Chondrocyte (in vitro differentiated cells): ENCODE data around the gene CNKSR3. TPM values are rescaled to one million over a fixed set of nuclear protein-coding genes. Genes with fewer than 3 reads are reported as not detected.

Source experiments
- DNase-seq: peaks from one replicate; pipeline ENCODE4 v3.0.0; 2021; ENCODE audit warnings: mixed read lengths, low spot score
- H3K27ac Mint-ChIP-seq: one replicate; pipeline ENCODE4 v1.8.0; 2021; ENCODE audit warnings: mild to moderate bottlenecking, moderate library complexity, mixed read lengths; ENCODE audit not compliant: unreplicated experiment
- H3K27me3 Mint-ChIP-seq: 2 replicates; pipeline ENCODE4 v1.8.0; 2021; ENCODE audit warnings: low read depth, mixed read lengths
- H3K36me3 Mint-ChIP-seq: 2 replicates; pipeline ENCODE4 v1.8.0; 2021; ENCODE audit warnings: low read depth, mixed read lengths
- H3K4me1 Mint-ChIP-seq: 2 replicates; pipeline ENCODE4 v1.8.0; 2021; ENCODE audit warnings: low read depth, mild to moderate bottlenecking, mixed read lengths
- H3K4me3 Mint-ChIP-seq: one replicate; pipeline ENCODE4 v1.8.0; 2021; ENCODE audit warnings: mild to moderate bottlenecking, moderate library complexity, mixed read lengths; ENCODE audit not compliant: unreplicated experiment
- H3K9me3 Mint-ChIP-seq: 2 replicates; pipeline ENCODE4 v1.8.0; 2021; ENCODE audit warnings: low read depth, mixed read lengths
- total RNA-seq: library from RNA; stranded (reverse); gene quantifications from 3 replicates; pipeline ENCODE4 v1.2.1, GENCODE V29; 2021
- TF ChIP-seq, protein P1 (sequence below): fragments of 200-600 bp; sonication (generic); IDR thresholded peaks from 2 replicates; pipeline ENCODE4 v1.5.0; 2021; ENCODE audit warnings: antibody characterized with exemption, mild to moderate bottlenecking, moderate library complexity

CNKSR3 gene
- total RNA-seq, 1 donor from 2014 or later = 14.2 TPM

DNA sequence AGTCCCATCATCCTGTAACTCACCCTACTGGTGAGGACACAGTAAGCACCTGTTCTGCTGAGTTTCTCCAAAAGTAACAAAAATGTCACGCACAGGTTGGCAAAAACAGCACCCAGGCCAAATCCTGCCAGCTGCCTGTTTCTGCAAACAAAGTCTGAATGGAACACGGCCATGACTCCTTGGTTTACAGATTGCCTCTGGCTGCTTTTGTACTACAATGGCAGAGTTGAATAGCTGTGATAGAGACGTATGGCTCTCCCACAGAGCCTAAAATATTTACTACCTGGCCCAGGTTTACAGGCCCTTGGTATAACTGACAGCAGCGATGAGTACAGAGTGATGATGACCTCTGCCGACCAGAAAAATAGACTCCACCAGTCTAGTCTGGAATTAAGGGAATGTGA, 52.6 kb downstream of the CNKSR3 start:
- TF ChIP-seq, protein P1, sequence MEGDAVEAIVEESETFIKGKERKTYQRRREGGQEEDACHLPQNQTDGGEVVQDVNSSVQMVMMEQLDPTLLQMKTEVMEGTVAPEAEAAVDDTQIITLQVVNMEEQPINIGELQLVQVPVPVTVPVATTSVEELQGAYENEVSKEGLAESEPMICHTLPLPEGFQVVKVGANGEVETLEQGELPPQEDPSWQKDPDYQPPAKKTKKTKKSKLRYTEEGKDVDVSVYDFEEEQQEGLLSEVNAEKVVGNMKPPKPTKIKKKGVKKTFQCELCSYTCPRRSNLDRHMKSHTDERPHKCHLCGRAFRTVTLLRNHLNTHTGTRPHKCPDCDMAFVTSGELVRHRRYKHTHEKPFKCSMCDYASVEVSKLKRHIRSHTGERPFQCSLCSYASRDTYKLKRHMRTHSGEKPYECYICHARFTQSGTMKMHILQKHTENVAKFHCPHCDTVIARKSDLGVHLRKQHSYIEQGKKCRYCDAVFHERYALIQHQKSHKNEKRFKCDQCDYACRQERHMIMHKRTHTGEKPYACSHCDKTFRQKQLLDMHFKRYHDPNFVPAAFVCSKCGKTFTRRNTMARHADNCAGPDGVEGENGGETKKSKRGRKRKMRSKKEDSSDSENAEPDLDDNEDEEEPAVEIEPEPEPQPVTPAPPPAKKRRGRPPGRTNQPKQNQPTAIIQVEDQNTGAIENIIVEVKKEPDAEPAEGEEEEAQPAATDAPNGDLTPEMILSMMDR = no peak
- no peaks in the 10 kb centered on the region for H3K27me3 Mint-ChIP-seq
- H3K9me3 Mint-ChIP-seq = no peaks in the 10 kb centered on the region
- no peaks in the 10 kb centered on the region for H3K36me3 Mint-ChIP-seq
- H3K4me3 Mint-ChIP-seq = no peak overlapping the region
- H3K4me1 Mint-ChIP-seq = peaks cover 47% of the 10 kb centered on the region
- DNase-seq = no peak
- peak overlapping the region; percentile 65 for H3K27ac Mint-ChIP-seq

- DNase-seq = no peak
- no peaks in the 10 kb centered on the region for H3K27me3 Mint-ChIP-seq
- H3K36me3 Mint-ChIP-seq = no peaks in the 10 kb centered on the region
- H3K4me1 Mint-ChIP-seq = peaks cover 48% of the 10 kb centered on the region
- TF ChIP-seq, protein P1 = no peak
- no peak overlapping the region for H3K4me3 Mint-ChIP-seq
- H3K9me3 Mint-ChIP-seq = no peaks in the 10 kb centered on the region
- H3K27ac Mint-ChIP-seq = no peak overlapping the region
These were observed 53.3 kb downstream of the CNKSR3 start for GRCh38 chr6:154457046-154457713.

- DNase-seq = no peak
These were observed 57.2 kb downstream of the CNKSR3 start for GRCh38 chr6:154453329-154453728.

GRCh38 chr6:154450498-154450897, 60.0 kb downstream of the CNKSR3 start:
- H3K4me3 Mint-ChIP-seq = no peak overlapping the region
- TF ChIP-seq, protein P1 = no peak
- no peaks in the 10 kb centered on the region for H3K9me3 Mint-ChIP-seq
- peaks cover 27% of the 10 kb centered on the region for H3K4me1 Mint-ChIP-seq
- no peaks in the 10 kb centered on the region for H3K36me3 Mint-ChIP-seq
- no peak for DNase-seq
- no peaks in the 10 kb centered on the region for H3K27me3 Mint-ChIP-seq
- no peak overlapping the region for H3K27ac Mint-ChIP-seq

More at GRCh38 chr6:154453329-154453728, 57.2 kb downstream of the CNKSR3 start:
- H3K36me3 Mint-ChIP-seq = no peaks in the 10 kb centered on the region
- H3K4me3 Mint-ChIP-seq = no peak overlapping the region
- no peaks in the 10 kb centered on the region for H3K9me3 Mint-ChIP-seq
- no peaks in the 10 kb centered on the region for H3K27me3 Mint-ChIP-seq
- TF ChIP-seq, protein P1 = no peak
- H3K27ac Mint-ChIP-seq = no peak overlapping the region
- peaks cover 31% of the 10 kb centered on the region for H3K4me1 Mint-ChIP-seq

DNA sequence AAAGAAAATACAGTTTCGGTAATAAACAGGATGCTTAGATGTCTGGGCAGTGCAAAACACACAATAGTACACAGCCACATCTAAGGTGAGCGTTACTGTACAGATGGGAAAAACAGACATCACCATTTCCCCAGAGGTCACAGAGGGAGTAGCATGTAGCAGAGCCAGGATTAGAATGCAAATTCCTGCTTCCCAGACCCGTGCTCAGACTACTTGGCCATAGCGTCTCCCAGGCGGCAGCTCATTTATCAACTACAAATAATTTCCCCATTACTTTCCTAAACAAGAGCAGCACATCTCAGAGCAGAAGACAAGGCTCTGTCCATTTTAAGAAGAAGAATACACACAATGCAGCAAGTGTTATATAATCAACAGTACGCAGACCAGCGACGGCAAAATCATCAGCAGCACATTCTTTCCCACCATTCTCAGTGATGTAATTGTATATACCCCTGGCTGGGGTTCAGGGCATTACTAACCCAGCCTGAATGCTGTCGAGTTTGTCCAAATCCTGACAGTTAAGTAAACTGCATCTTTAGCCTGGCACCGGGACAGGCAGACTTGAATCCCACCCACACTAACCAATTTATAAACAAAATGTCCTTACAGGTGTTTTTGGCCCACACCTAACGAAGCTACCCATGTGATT, 61.9 kb downstream of the CNKSR3 start:
- DNase-seq = no peak
- TF ChIP-seq, protein P1 = peak; percentile 60
- Mint-ChIP-seq H3K27ac (peak overlapping the region; percentile 96), H3K9me3 (no peaks in the 10 kb centered on the region), H3K4me3 (peak overlapping the region; percentile 60), H3K27me3 (no peaks in the 10 kb centered on the region), H3K36me3 (no peaks in the 10 kb centered on the region), H3K4me1 (peaks cover 27% of the 10 kb centered on the region)
